Measurements from ENCODE around the gene TMEM186.

DNA sequence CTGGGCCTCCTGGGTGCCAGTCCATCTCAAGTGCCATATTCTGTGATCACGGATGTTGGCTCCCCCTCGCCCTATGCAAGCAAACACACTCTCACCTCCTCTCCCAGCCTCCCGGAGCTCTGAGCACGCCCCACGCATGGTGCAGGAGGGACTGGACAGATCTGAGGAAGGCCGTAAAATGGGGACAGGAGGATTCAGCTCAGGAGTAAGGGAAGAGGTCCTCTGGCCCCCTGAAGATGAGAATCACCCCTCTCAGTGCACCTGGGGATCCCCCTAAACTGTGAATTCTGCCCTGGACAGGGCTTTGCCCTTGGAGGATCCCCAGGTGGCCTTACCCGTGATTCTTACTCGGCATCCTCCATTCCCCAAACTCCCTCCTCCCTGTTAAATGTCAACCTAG lies 15.6 kb downstream of the TMEM186 start:
- TF ChIP-seq, protein P1, sequence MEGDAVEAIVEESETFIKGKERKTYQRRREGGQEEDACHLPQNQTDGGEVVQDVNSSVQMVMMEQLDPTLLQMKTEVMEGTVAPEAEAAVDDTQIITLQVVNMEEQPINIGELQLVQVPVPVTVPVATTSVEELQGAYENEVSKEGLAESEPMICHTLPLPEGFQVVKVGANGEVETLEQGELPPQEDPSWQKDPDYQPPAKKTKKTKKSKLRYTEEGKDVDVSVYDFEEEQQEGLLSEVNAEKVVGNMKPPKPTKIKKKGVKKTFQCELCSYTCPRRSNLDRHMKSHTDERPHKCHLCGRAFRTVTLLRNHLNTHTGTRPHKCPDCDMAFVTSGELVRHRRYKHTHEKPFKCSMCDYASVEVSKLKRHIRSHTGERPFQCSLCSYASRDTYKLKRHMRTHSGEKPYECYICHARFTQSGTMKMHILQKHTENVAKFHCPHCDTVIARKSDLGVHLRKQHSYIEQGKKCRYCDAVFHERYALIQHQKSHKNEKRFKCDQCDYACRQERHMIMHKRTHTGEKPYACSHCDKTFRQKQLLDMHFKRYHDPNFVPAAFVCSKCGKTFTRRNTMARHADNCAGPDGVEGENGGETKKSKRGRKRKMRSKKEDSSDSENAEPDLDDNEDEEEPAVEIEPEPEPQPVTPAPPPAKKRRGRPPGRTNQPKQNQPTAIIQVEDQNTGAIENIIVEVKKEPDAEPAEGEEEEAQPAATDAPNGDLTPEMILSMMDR (IDR thresholded peaks at IDR 0.05) = no peak
- no peak for TF ChIP-seq POLR2A (IDR thresholded peaks at IDR 0.05)

All from lower leg skin (tissue), 3 donors.